Putamen (tissue), 1 donor: Measurements from ENCODE around the gene IFNL2.
"Not testable (repeated sequence)": the region's sequence is repeated elsewhere in the genome, so short reads cannot be mapped to it uniquely, and the experiment has no call there.

Source experiments
- DNase-seq: peaks from one replicate; pipeline ENCODE4 v3.0.0-alpha.2; 2016; ENCODE audit warnings: low spot score

The IFNL2 gene

GRCh38 chr19:39297931-39298634 lies 29.9 kb downstream of the IFNL2 start:
- DNase-seq: no peak

GRCh38 chr19:39299404-39299803 lies 31.2 kb downstream of the IFNL2 start:
- DNase-seq: no peak

- DNase-seq: no peak
These were observed 31.6 kb downstream of the IFNL2 start for GRCh38 chr19:39299832-39300231.

- DNase-seq: no peak
These were observed 32.8 kb downstream of the IFNL2 start for GRCh38 chr19:39301021-39301420.

- DNase-seq: no peak
These were observed 33.4 kb downstream of the IFNL2 start for GRCh38 chr19:39301562-39301961.

GRCh38 chr19:39303373-39304184 lies 35.4 kb downstream of the IFNL2 start:
- DNase-seq: no peak

- DNase-seq: no peak
These were observed 36.0 kb downstream of the IFNL2 start for GRCh38 chr19:39304185-39304513.

- no peak for DNase-seq
These were observed 36.7 kb downstream of the IFNL2 start for GRCh38 chr19:39304701-39305571.

GRCh38 chr19:39306075-39306474 lies 37.9 kb downstream of the IFNL2 start:
- no peak for DNase-seq

GRCh38 chr19:39307046-39307821 lies 39.0 kb downstream of the IFNL2 start:
- no peak for DNase-seq

GRCh38 chr19:39307822-39308530 lies 39.8 kb downstream of the IFNL2 start:
- DNase-seq: no peak

- no peak for DNase-seq
These were observed 40.5 kb downstream of the IFNL2 start for GRCh38 chr19:39308531-39309304.

GRCh38 chr19:39309305-39309670 lies 41.1 kb downstream of the IFNL2 start:
- DNase-seq: not testable (repeated sequence)

- no peak for DNase-seq
These were observed 42.5 kb downstream of the IFNL2 start for GRCh38 chr19:39310558-39311311.

GRCh38 chr19:39314016-39314728 lies 46.0 kb downstream of the IFNL2 start:
- DNase-seq: no peak

- no peak for DNase-seq
These were observed 47.7 kb downstream of the IFNL2 start for GRCh38 chr19:39315933-39316332.

- DNase-seq: no peak
These were observed 48.6 kb downstream of the IFNL2 start for GRCh38 chr19:39316627-39317321.

GRCh38 chr19:39317476-39317875 lies 49.3 kb downstream of the IFNL2 start:
- no peak for DNase-seq
